NCI-H2107 treated with DMSO at 0.1 percent for 48 hours (cell line): ENCODE results near the gene ZNF609.
"Not testable (repeated sequence)": the region's sequence is repeated elsewhere in the genome, so short reads cannot be mapped to it uniquely, and the experiment has no call there.

Source experiments
- DNase-seq: peaks from one replicate; lab custom pipeline; 2025; ENCODE audit not compliant: unreplicated experiment; lab: John Stamatoyannopoulos, UW

Gene ZNF609

GRCh38 chr15:64643685-64644084 is 183.3 kb downstream of the ZNF609 start:
- no peak for DNase-seq

- DNase-seq, result not testable (repeated sequence)
These were observed 184.4 kb downstream of the ZNF609 start for GRCh38 chr15:64644811-64645210.

- DNase-seq, result no peak
These were observed 185.6 kb downstream of the ZNF609 start for GRCh38 chr15:64645995-64646394.

- DNase-seq, result no peak
These were observed 187.0 kb downstream of the ZNF609 start for GRCh38 chr15:64647367-64647766.

GRCh38 chr15:64650552-64650951 is 190.2 kb downstream of the ZNF609 start:
- no peak for DNase-seq

- DNase-seq, result peak; percentile 18
These were observed 191.3 kb downstream of the ZNF609 start for GRCh38 chr15:64651601-64652191.

GRCh38 chr15:64653757-64654156 is 193.4 kb downstream of the ZNF609 start:
- DNase-seq, result no peak

GRCh38 chr15:64656508-64656907 is 196.1 kb downstream of the ZNF609 start:
- DNase-seq, result no peak

GRCh38 chr15:64665179-64665578 is 204.8 kb downstream of the ZNF609 start:
- DNase-seq, result no peak

- no peak for DNase-seq
These were observed 207.4 kb downstream of the ZNF609 start for GRCh38 chr15:64667736-64668161.

- DNase-seq, result no peak
These were observed 213.5 kb downstream of the ZNF609 start for GRCh38 chr15:64673866-64674265.

GRCh38 chr15:64678126-64678819 is 217.9 kb downstream of the ZNF609 start:
- DNase-seq, result no peak

- no peak for DNase-seq
These were observed 219.7 kb downstream of the ZNF609 start for GRCh38 chr15:64680097-64680496.

GRCh38 chr15:64681424-64682024 is 221.1 kb downstream of the ZNF609 start:
- DNase-seq, result peak; percentile 45

- no peak for DNase-seq
These were observed 221.9 kb downstream of the ZNF609 start for GRCh38 chr15:64682255-64682654.

- no peak for DNase-seq
These were observed 223.0 kb downstream of the ZNF609 start for GRCh38 chr15:64683378-64683777.

GRCh38 chr15:64685230-64685888 is 225.0 kb downstream of the ZNF609 start:
- no peak for DNase-seq

- peak; percentile 18 for DNase-seq
These were observed 225.9 kb downstream of the ZNF609 start for GRCh38 chr15:64686130-64686735.

GRCh38 chr15:64687172-64687571 is 226.8 kb downstream of the ZNF609 start:
- no peak for DNase-seq

- DNase-seq, result no peak
These were observed 227.3 kb downstream of the ZNF609 start for GRCh38 chr15:64687688-64688087.

- DNase-seq, result no peak
These were observed 228.4 kb downstream of the ZNF609 start for GRCh38 chr15:64688770-64689169.
